Measurements from ENCODE around the gene ETNK2. TPM values are rescaled to one million over a fixed set of nuclear protein-coding genes. Genes with fewer than 3 reads are reported as not detected.

The ETNK2 gene
- total RNA-seq, 2 donors from 2014 or later, result 4.0 to 15.8 TPM

GRCh38 chr1:204192589-204193352 is 40.9 kb upstream of the ETNK2 start:
- Histone ChIP-seq H3K4me3 (no peak overlapping the region), H3K36me3 (replicated peaks in 1 of 2; ENCODE audit: insufficient read depth in 1 of 2, low read depth in 2 of 2) (no peaks in the 10 kb centered on the region), H3K4me1 (no peaks in the 10 kb centered on the region), H3K27me3 (no peaks in the 10 kb centered on the region), H3K27ac (no peak overlapping the region), H3K9me3 (no peaks in the 10 kb centered on the region)
- ATAC-seq (no peak), DNase-seq (no peak)
- TF ChIP-seq CTCF (IDR thresholded peaks at IDR 0.05), result no peak
- no peak for TF ChIP-seq POLR2A (IDR thresholded peaks at IDR 0.05)
- intact Hi-C loops (cut with DNase I), result no loop called here
- WGBS, 2 donors, result 85 to 86% methylated on average over 3 of the region's 3 CpGs

- no peaks in the 10 kb centered on the region for H3K4me1 ChIP-seq
- no peaks in the 10 kb centered on the region for H3K27me3 ChIP-seq
- TF ChIP-seq POLR2A (IDR thresholded peaks at IDR 0.05) (no peak), CTCF (IDR thresholded peaks at IDR 0.05) (no peak)
- ATAC-seq (no peak), DNase-seq (no peak)
- intact Hi-C loops (cut with DNase I), result no loop called here
- no peaks in the 10 kb centered on the region for H3K36me3 ChIP-seq (replicated peaks in 1 of 2; ENCODE audit: insufficient read depth in 1 of 2, low read depth in 2 of 2)
- no peak overlapping the region for H3K4me3 ChIP-seq
- WGBS, 2 donors, result 79 to 83% methylated on average over 2 of the region's 2 CpGs
- no peaks in the 10 kb centered on the region for H3K9me3 ChIP-seq
- no peak overlapping the region for H3K27ac ChIP-seq
Measured at GRCh38 chr1:204192046-204192445, 40.2 kb upstream of the ETNK2 start.

- no peak overlapping the region for H3K4me3 ChIP-seq
- DNase-seq (no peak), ATAC-seq (no peak)
- 53 to 74% methylated on average over 6 to 7 of the region's 7 CpGs for WGBS, 2 donors
- H3K4me1 ChIP-seq, result no peaks in the 10 kb centered on the region
- no peak overlapping the region for H3K27ac ChIP-seq
- TF ChIP-seq POLR2A (IDR thresholded peaks at IDR 0.05), result no peak
- no peak for TF ChIP-seq CTCF (IDR thresholded peaks at IDR 0.05)
- intact Hi-C loops (cut with DNase I), result no loop called here
- H3K36me3 ChIP-seq (replicated peaks in 1 of 2; ENCODE audit: insufficient read depth in 1 of 2, low read depth in 2 of 2), result no peaks in the 10 kb centered on the region
- H3K27me3 ChIP-seq, result no peaks in the 10 kb centered on the region
- no peaks in the 10 kb centered on the region for H3K9me3 ChIP-seq
Measured at GRCh38 chr1:204191456-204191855, 39.6 kb upstream of the ETNK2 start.

GRCh38 chr1:204190212-204191211 is 38.7 kb upstream of the ETNK2 start:
- Histone ChIP-seq H3K4me1 (no peaks in the 10 kb centered on the region), H3K9me3 (no peaks in the 10 kb centered on the region), H3K27me3 (no peaks in the 10 kb centered on the region), H3K27ac (no peak overlapping the region), H3K4me3 (no peak overlapping the region), H3K36me3 (replicated peaks in 1 of 2; ENCODE audit: insufficient read depth in 1 of 2, low read depth in 2 of 2) (no peaks in the 10 kb centered on the region)
- ATAC-seq (peak; percentile 59), DNase-seq (peak in 3 of 4 donors; percentile 13 to 39 (median 28))
- intact Hi-C loops (cut with DNase I), result no loop called here
- TF ChIP-seq POLR2A (IDR thresholded peaks at IDR 0.05) (no peak), CTCF (IDR thresholded peaks at IDR 0.05) (no peak)
- WGBS, 2 donors, result 20 to 44% methylated on average over 11 to 41 of the region's 44 CpGs

All from body of pancreas (tissue), 4 donors.